ENCODE measurements around the gene C6orf47. TPM values are rescaled to one million over a fixed set of nuclear protein-coding genes. Genes with fewer than 3 reads are reported as not detected.

C6orf47 gene
- polyA plus RNA-seq, 1 experiment: 10.2 TPM

DNA sequence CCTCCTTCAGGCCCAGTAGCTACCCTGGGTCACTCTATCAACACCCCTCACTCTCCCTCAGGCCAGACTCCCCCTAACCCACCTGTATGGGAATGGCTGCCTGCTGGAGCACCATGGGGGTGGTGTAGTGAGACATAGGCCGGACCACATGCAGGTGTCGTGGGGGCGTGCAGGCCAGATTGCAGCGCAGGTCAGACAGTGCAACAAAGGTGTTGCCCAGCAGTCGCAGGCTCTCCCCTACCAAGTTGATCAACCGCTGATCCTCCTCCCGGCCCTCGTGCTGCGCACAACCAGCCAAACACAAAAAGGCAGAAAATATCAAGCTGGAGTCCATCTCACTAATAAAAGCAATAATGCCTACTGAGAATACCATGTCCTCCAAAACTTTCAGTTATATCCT, 15.3 kb downstream of the C6orf47 start:
- CTCF ChIA-PET: no interaction called here
- TF ChIP-seq, protein P1, sequence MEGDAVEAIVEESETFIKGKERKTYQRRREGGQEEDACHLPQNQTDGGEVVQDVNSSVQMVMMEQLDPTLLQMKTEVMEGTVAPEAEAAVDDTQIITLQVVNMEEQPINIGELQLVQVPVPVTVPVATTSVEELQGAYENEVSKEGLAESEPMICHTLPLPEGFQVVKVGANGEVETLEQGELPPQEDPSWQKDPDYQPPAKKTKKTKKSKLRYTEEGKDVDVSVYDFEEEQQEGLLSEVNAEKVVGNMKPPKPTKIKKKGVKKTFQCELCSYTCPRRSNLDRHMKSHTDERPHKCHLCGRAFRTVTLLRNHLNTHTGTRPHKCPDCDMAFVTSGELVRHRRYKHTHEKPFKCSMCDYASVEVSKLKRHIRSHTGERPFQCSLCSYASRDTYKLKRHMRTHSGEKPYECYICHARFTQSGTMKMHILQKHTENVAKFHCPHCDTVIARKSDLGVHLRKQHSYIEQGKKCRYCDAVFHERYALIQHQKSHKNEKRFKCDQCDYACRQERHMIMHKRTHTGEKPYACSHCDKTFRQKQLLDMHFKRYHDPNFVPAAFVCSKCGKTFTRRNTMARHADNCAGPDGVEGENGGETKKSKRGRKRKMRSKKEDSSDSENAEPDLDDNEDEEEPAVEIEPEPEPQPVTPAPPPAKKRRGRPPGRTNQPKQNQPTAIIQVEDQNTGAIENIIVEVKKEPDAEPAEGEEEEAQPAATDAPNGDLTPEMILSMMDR (IDR thresholded peaks at IDR 0.05; ENCODE audit: low read depth, low read length): no peak
- no peak for DNase-seq (ENCODE audit: low read depth, low spot score)
- Histone ChIP-seq H3K4me3 (ENCODE audit: low read depth, low read length) (no peak overlapping the region), H3K9me3 (ENCODE audit: control insufficient read depth, insufficient read depth, low read length) (no peaks in the 10 kb centered on the region; the same call in 1 of the 2 replicates), H3K27me3 (ENCODE audit: control insufficient read depth, insufficient read depth, low read length) (no peaks in the 10 kb centered on the region), H3K27ac (ENCODE audit: low read depth, low read length) (no peak overlapping the region)
- POLR2A ChIA-PET: no interaction called here

DNA sequence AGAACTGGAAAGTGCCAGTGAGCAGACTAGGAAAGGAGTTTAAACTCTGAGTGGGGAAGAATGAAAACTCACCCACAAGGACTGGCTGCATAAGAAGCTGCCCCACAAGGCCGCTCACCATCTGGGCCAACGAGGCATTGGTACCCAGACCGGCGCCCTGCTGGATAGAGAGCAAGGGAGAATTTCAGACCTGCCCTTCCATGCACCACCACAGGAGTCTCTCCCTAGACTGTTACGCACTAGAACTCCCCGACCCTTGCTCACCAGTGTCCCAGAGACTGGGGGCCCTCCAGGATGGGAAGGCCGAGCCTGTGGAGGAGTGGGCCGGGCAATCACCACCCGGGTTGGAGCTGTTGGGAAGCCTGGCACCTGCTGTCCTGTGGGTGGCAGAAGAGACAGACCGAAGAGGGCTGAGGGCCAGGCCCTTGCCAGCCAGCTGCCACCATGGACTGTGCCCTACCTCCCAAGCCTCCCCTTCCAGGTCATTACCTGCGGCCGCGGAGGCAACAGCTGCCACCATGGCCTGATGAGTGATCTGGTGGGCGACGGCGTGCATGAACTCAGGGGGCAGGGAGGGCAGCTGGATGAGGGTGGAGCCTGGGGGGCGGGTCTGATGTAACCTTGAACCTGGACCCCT, 16.6 kb downstream of the C6orf47 start:
- TF ChIP-seq, protein P1 (IDR thresholded peaks at IDR 0.05; ENCODE audit: low read depth, low read length): no peak
- ChIA-PET CTCF (interaction anchor here (0.6 kb wide), 1 partner anchor 220 kb away, joined by 3 read pairs; no protein-coding TSS in a partner anchor), POLR2A (interaction anchor here (0.8 kb wide), 1 partner anchor 9 kb away, joined by 4 read pairs; the partner anchor contains the start of gene BAG6)
- no peak for DNase-seq (ENCODE audit: low read depth, low spot score)
- Histone ChIP-seq H3K27ac (ENCODE audit: low read depth, low read length) (no peak overlapping the region), H3K9me3 (ENCODE audit: control insufficient read depth, insufficient read depth, low read length) (no peaks in the 10 kb centered on the region; the same call in 1 of the 2 replicates), H3K27me3 (ENCODE audit: control insufficient read depth, insufficient read depth, low read length) (no peaks in the 10 kb centered on the region), H3K4me3 (ENCODE audit: low read depth, low read length) (no peak overlapping the region)

DNA sequence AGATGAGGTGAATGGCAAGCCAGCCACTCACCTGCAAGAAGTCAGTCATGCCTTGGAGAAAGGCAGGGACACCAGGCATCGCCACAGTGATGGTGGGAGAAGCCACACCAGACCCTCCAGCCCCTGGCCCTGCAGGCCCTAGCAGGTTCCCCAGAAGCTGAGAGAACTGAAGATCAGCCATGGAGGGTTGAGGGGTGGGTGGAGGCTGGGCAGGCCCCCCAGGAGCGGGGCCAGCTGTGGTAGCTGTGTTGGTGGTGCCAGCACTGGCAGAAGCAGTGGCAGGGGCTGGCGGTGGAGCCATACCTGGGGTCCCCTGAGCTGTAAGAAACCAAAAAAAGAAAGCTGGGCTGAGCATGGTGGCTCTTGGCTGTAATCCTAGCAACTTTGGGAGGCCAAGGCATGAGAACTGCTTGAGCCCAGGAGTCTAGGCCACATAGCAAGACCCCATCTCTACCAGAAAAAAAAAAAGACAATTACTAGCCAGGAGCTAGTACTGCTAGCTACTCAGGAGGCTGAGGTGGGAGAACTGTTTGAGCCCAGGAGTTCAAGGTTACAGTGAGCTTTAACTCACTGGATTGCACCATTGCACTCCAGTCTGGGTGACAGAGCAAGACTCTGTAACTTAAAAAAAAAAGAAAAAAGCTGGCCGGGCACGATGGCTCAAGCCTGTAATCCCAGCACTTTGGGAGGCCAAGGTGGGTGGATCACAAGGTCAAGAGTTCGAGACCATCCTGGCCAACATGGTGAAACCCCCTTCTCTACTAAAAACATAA, 17.6 kb downstream of the C6orf47 start:
- TF ChIP-seq, protein P1 (IDR thresholded peaks at IDR 0.05; ENCODE audit: low read depth, low read length): no peak
- H3K4me3 ChIP-seq (ENCODE audit: low read depth, low read length): no peak overlapping the region
- no peak for DNase-seq (ENCODE audit: low read depth, low spot score)
- H3K9me3 ChIP-seq (ENCODE audit: control insufficient read depth, insufficient read depth, low read length): no peaks in the 10 kb centered on the region; the same call in 1 of the 2 replicates
- ChIA-PET POLR2A (interaction anchor here (0.8 kb wide), 2 partner anchors 10 to 11 kb away, joined by 4 to 6 read pairs; partner anchors contain the start of gene BAG6), CTCF (interaction anchor here (0.6 to 0.9 kb wide), 2 partner anchors 45 to 221 kb away, joined by 3 read pairs; no protein-coding TSS in a partner anchor)
- no peak overlapping the region for H3K27ac ChIP-seq (ENCODE audit: low read depth, low read length)
- no peaks in the 10 kb centered on the region for H3K27me3 ChIP-seq (ENCODE audit: control insufficient read depth, insufficient read depth, low read length)

DNA sequence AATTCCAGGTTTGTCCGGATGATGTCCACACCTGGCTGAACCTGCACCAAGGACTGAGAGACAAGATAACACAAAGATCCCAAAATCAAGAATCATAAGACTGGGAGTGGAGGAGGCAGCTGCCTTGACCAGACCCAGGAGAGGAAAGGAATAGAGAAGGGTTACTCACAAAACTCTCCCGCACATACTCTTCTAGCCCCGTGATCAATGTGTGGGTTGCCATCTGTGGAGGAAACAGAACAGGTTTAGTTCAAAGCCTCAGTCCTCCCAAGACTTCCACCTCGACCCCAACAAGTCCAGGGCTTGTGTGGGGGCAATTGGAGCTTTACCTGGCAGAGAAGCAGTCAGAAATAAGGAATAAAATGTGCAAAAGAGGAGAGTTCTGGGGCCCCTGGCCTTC, 19.2 kb downstream of the C6orf47 start:
- no peak overlapping the region for H3K4me3 ChIP-seq (ENCODE audit: low read depth, low read length)
- no peak for DNase-seq (ENCODE audit: low read depth, low spot score)
- ChIA-PET POLR2A (no interaction called here), CTCF (no interaction called here)
- no peaks in the 10 kb centered on the region for H3K9me3 ChIP-seq (ENCODE audit: control insufficient read depth, insufficient read depth, low read length)
- TF ChIP-seq, protein P1 (IDR thresholded peaks at IDR 0.05; ENCODE audit: low read depth, low read length): no peak
- no peak overlapping the region for H3K27ac ChIP-seq (ENCODE audit: low read depth, low read length)
- H3K27me3 ChIP-seq (ENCODE audit: control insufficient read depth, insufficient read depth, low read length): no peaks in the 10 kb centered on the region

DNA sequence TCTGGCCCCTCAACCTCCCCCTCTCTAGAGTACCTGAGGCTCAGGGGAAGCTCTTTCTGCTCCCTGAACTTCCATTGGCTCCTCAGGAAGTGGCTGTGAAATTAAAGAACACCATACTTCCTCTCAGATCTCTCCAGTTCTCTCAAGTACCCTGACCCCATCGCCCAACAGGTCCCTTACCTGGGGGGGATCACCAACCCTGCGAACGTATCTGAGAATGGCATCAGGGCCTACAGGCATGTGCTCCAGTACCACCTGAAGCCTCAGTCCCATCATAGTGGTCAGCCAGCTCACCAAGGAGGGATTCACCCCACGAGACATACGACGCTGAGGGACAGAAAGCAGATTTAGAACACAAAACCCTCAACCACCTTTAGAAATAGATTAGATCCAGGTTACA, 20.0 kb downstream of the C6orf47 start:
- H3K27ac ChIP-seq (ENCODE audit: low read depth, low read length): no peak overlapping the region
- no peaks in the 10 kb centered on the region for H3K9me3 ChIP-seq (ENCODE audit: control insufficient read depth, insufficient read depth, low read length)
- TF ChIP-seq, protein P1 (IDR thresholded peaks at IDR 0.05; ENCODE audit: low read depth, low read length): no peak
- no peaks in the 10 kb centered on the region for H3K27me3 ChIP-seq (ENCODE audit: control insufficient read depth, insufficient read depth, low read length)
- no peak overlapping the region for H3K4me3 ChIP-seq (ENCODE audit: low read depth, low read length)
- CTCF ChIA-PET: no interaction called here
- POLR2A ChIA-PET: interaction anchor here (4.5 kb wide), 1 partner anchor 11 kb away, joined by 37 read pairs; the partner anchor contains the start of gene BAG6
- DNase-seq (ENCODE audit: low read depth, low spot score): no peak
